Measurements from ENCODE around the gene SMC1A.

Gene SMC1A

GRCh38 chrX:53441531-53442321 is 19.3 kb upstream of the SMC1A start:
- Histone ChIP-seq H3K9me2 (replicated peaks; ENCODE audit: low read depth, low read length) (no peaks in the 10 kb centered on the region), H3K27me3 (ENCODE audit: insufficient read depth, low read length, poor library complexity, severe bottlenecking) (no peaks in the 10 kb centered on the region), H3K4me1 (ENCODE audit: insufficient read depth, low read length, poor library complexity, severe bottlenecking) (peaks cover 4% of the 10 kb centered on the region), H3K79me2 (ENCODE audit: insufficient read depth, low read length) (no peaks in the 10 kb centered on the region), H3K4me2 (ENCODE audit: low read depth, low read length, poor library complexity, severe bottlenecking) (peak overlapping the region; percentile 76), H4K20me1 (ENCODE audit: insufficient read depth, low read length, poor library complexity, severe bottlenecking) (no peaks in the 10 kb centered on the region), H3K36me3 (ENCODE audit: insufficient read depth, low read length) (no peaks in the 10 kb centered on the region), H3K9me3 (ENCODE audit: insufficient read depth, low read depth, low read length) (no peaks in the 10 kb centered on the region), H3F3A (ENCODE audit: low read depth) (no peaks in the 10 kb centered on the region), H3K4me3 (ENCODE audit: low read length, poor library complexity, severe bottlenecking) (peak overlapping the region; percentile 76), H3K9ac (ENCODE audit: low read depth, low read length, poor library complexity, severe bottlenecking) (peak overlapping the region; percentile 70), H2AFZ (ENCODE audit: low read length) (peak overlapping the region; percentile 85)
- TF ChIP-seq, protein P1, sequence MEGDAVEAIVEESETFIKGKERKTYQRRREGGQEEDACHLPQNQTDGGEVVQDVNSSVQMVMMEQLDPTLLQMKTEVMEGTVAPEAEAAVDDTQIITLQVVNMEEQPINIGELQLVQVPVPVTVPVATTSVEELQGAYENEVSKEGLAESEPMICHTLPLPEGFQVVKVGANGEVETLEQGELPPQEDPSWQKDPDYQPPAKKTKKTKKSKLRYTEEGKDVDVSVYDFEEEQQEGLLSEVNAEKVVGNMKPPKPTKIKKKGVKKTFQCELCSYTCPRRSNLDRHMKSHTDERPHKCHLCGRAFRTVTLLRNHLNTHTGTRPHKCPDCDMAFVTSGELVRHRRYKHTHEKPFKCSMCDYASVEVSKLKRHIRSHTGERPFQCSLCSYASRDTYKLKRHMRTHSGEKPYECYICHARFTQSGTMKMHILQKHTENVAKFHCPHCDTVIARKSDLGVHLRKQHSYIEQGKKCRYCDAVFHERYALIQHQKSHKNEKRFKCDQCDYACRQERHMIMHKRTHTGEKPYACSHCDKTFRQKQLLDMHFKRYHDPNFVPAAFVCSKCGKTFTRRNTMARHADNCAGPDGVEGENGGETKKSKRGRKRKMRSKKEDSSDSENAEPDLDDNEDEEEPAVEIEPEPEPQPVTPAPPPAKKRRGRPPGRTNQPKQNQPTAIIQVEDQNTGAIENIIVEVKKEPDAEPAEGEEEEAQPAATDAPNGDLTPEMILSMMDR (conservative IDR thresholded peaks at IDR 0.05; ENCODE audit: low read length), result no peak
- no peak for TF ChIP-seq EZH2phosphoT487 (IDR thresholded peaks at IDR 0.05; ENCODE audit: borderline replicate concordance)

DNA sequence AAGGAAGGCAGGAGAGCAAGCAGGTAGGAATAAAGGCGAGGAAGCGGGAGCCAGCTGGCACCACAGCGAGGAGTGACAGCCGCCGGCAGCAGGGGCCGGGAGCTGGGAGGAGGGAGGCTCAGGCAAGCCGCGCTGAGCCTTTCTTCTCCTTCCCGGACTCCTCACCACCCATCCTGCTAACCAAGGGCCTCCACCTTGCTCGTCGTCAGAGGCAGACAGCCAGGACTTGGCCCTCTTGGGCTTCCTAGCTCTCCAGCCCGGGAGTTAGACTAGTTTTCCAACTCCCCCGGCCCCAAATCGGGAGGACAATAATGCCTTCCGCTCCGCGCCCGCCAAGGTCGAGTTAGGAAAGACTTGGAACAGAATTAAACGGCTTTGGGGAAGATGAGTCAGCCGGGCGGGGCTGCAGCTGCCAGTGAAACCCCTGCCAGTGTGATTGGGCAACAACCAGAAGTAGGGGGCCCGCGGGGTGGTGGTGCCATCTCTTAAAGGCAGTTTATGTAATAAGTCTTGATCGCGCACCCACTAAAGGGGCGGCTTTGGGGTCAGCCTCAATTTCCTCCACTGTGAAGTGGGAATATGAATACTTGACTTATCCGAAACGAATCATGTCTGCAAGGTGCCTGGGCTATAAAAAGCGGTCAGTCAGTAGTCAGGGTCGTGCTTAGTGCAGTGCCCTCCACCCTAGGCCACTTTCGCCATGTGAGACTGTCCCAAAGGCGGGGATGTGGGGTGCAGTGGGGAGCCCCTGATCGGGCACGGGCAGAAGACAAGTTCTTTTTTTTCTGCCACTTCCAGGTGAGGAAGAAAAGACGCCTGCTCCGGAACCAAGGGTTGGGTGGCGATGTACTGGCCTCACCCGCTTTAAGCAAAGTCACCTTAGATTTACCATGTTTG is 18.4 kb upstream of the SMC1A start:
- Histone ChIP-seq H3K9me2 (replicated peaks; ENCODE audit: low read depth, low read length) (no peaks in the 10 kb centered on the region), H3K4me2 (ENCODE audit: low read depth, low read length, poor library complexity, severe bottlenecking) (peak overlapping the region; percentile 76), H3K4me3 (ENCODE audit: low read length, poor library complexity, severe bottlenecking) (peak overlapping the region; percentile 76), H4K20me1 (ENCODE audit: insufficient read depth, low read length, poor library complexity, severe bottlenecking) (no peaks in the 10 kb centered on the region), H3K27me3 (ENCODE audit: insufficient read depth, low read length, poor library complexity, severe bottlenecking) (no peaks in the 10 kb centered on the region), H3K36me3 (ENCODE audit: insufficient read depth, low read length) (no peaks in the 10 kb centered on the region), H3K79me2 (ENCODE audit: insufficient read depth, low read length) (no peaks in the 10 kb centered on the region), H2AFZ (ENCODE audit: low read length) (peak overlapping the region; percentile 85; the same call in 1 of the 2 replicates), H3K4me1 (ENCODE audit: insufficient read depth, low read length, poor library complexity, severe bottlenecking) (peaks cover 4% of the 10 kb centered on the region), H3F3A (ENCODE audit: low read depth) (no peaks in the 10 kb centered on the region), H3K9me3 (ENCODE audit: insufficient read depth, low read depth, low read length) (no peaks in the 10 kb centered on the region), H3K9ac (ENCODE audit: low read depth, low read length, poor library complexity, severe bottlenecking) (peak overlapping the region; percentile 70)
- no peak for TF ChIP-seq EZH2phosphoT487 (IDR thresholded peaks at IDR 0.05; ENCODE audit: borderline replicate concordance)
- TF ChIP-seq, protein P1 (conservative IDR thresholded peaks at IDR 0.05; ENCODE audit: low read length), result no peak

DNA sequence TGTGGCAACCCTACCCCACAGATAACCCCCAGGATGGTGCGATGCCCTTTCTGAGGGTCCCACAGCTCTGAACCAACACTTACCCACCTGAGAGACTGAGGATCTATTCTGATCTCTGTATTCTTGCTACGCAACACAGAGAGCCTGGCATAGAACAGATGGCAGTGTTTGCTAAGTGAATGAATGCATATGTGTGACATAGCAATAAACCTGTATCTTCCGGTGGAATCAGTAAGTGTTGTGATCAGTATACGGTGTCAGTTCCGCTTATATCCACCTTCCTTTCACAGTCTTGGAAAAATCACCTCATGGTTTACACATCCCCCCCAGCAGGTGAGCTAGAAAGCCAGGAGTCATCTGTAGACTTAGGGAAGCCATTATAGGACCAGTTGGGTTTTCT is 17.6 kb upstream of the SMC1A start:
- Histone ChIP-seq H4K20me1 (ENCODE audit: insufficient read depth, low read length, poor library complexity, severe bottlenecking) (no peaks in the 10 kb centered on the region), H3F3A (ENCODE audit: low read depth) (no peaks in the 10 kb centered on the region), H2AFZ (ENCODE audit: low read length) (no peak overlapping the region), H3K9ac (ENCODE audit: low read depth, low read length, poor library complexity, severe bottlenecking) (no peak overlapping the region), H3K4me3 (ENCODE audit: low read length, poor library complexity, severe bottlenecking) (no peak overlapping the region), H3K36me3 (ENCODE audit: insufficient read depth, low read length) (no peaks in the 10 kb centered on the region), H3K9me3 (ENCODE audit: insufficient read depth, low read depth, low read length) (no peaks in the 10 kb centered on the region), H3K27me3 (ENCODE audit: insufficient read depth, low read length, poor library complexity, severe bottlenecking) (no peaks in the 10 kb centered on the region), H3K9me2 (replicated peaks; ENCODE audit: low read depth, low read length) (no peaks in the 10 kb centered on the region), H3K79me2 (ENCODE audit: insufficient read depth, low read length) (no peaks in the 10 kb centered on the region), H3K4me1 (ENCODE audit: insufficient read depth, low read length, poor library complexity, severe bottlenecking) (peaks cover 4% of the 10 kb centered on the region), H3K4me2 (ENCODE audit: low read depth, low read length, poor library complexity, severe bottlenecking) (no peak overlapping the region)
- TF ChIP-seq, protein P1 (conservative IDR thresholded peaks at IDR 0.05; ENCODE audit: low read length), result no peak
- no peak for TF ChIP-seq EZH2phosphoT487 (IDR thresholded peaks at IDR 0.05; ENCODE audit: borderline replicate concordance)

Data from Loucy (cell line).